ENCODE data around the gene SDK1.
"Not testable (repeated sequence)": the region's sequence is repeated elsewhere in the genome, so short reads cannot be mapped to it uniquely, and the experiment has no call there.

SDK1 gene

DNA sequence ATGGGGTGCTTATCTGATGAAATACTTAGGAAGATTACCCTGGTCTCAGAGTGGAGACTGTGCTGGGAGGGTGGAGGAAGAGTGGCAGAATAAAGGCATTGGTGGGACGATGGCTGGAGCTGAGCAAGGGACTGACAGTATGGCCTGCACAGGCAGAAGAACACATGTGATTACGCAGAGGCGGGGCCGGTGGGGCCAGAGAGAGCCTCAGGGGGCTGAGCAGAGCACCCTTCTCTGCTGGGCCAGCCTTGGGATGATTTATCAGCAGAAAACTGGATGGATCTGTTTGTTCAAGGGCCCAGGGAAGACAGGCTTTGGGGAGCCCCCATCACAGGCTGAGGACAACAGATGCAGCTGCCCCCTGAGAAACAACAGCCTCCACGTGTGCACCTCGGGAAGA lies 272.1 kb downstream of the SDK1 start:
- Mint-ChIP-seq H3K36me3 (ENCODE audit: low read depth) (peaks cover 5% of the 10 kb centered on the region), H3K9me3 (peaks cover 36% of the 10 kb centered on the region), H3K4me1 (no peaks in the 10 kb centered on the region), H3K27me3 (ENCODE audit: low read depth) (peaks cover 4% of the 10 kb centered on the region), H3K27ac (no peak overlapping the region), H3K4me3 (no peak overlapping the region)
- TF ChIP-seq, protein P1, sequence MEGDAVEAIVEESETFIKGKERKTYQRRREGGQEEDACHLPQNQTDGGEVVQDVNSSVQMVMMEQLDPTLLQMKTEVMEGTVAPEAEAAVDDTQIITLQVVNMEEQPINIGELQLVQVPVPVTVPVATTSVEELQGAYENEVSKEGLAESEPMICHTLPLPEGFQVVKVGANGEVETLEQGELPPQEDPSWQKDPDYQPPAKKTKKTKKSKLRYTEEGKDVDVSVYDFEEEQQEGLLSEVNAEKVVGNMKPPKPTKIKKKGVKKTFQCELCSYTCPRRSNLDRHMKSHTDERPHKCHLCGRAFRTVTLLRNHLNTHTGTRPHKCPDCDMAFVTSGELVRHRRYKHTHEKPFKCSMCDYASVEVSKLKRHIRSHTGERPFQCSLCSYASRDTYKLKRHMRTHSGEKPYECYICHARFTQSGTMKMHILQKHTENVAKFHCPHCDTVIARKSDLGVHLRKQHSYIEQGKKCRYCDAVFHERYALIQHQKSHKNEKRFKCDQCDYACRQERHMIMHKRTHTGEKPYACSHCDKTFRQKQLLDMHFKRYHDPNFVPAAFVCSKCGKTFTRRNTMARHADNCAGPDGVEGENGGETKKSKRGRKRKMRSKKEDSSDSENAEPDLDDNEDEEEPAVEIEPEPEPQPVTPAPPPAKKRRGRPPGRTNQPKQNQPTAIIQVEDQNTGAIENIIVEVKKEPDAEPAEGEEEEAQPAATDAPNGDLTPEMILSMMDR (IDR thresholded peaks at IDR 0.05; ENCODE audit: unreplicated experiment in 3 of 3), result no peak

DNA sequence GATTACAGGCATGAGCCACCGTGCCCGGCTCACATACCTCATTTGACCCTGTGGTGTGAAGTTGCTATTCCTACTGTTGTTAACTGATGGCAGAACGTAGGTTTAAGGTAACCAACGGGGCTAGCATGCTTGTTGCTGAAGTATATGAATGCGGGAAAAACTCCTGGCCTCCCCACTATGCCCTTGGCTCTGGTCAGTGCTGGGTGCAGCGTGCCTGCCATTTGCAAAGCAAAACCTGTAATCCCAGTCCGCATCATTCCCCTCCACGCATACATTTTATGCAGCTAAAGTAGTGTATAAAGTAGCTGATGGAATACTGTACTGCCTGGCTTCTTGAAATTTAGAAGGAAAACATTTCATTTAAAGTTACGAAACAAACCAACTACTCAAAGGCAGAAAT lies 273.3 kb downstream of the SDK1 start:
- Mint-ChIP-seq H3K27me3 (ENCODE audit: low read depth) (peaks cover 4% of the 10 kb centered on the region), H3K4me3 (no peak overlapping the region), H3K4me1 (no peaks in the 10 kb centered on the region), H3K9me3 (peaks cover 45% of the 10 kb centered on the region), H3K36me3 (ENCODE audit: low read depth) (peaks cover 11% of the 10 kb centered on the region), H3K27ac (no peak overlapping the region)
- TF ChIP-seq, protein P1 (IDR thresholded peaks at IDR 0.05; ENCODE audit: unreplicated experiment in 3 of 3), result no peak

DNA sequence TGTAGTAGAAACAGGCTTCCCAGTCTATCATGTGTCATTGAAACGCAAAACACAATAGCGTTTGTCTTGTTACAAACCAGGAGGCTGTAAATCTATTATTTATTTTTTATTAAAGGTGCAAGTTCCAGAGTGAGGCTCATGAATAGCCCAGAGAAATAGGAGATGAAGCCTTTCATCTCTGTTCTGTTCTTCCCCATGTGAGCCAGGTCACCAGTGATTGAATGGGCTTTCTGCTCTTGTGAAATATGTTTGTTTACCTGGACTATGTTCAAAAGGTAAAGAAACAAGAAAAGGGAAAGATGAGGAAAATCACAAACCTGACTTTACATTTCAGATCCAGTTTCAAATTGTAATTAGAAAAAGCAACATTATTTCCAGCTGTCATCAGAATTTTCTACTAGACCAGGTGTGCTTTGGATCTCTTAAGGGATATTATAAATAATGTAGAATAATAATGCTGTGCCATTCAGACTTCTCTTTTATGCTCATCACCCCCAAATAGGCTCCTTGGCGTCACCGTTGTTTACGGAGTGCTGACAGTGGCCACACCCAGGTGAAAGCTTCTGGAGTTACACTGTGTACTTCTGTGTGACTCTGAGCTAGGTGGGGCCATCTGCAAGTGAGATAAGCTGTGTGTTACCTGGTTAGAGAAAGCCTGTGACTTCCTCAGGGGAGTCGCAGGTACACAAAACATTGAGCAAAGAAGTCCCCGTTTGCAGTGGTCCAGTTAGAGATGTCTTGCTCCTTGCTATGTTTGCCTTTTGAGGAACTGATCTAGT lies 274.9 kb downstream of the SDK1 start:
- TF ChIP-seq, protein P1 (IDR thresholded peaks at IDR 0.05; ENCODE audit: unreplicated experiment in 3 of 3), result no peak
- H3K27me3 Mint-ChIP-seq (ENCODE audit: low read depth), result no peaks in the 10 kb centered on the region
- H3K9me3 Mint-ChIP-seq, result peaks cover 55% of the 10 kb centered on the region
- no peaks in the 10 kb centered on the region for H3K4me1 Mint-ChIP-seq
- H3K4me3 Mint-ChIP-seq, result no peak overlapping the region
- peaks cover 16% of the 10 kb centered on the region for H3K36me3 Mint-ChIP-seq (ENCODE audit: low read depth)
- H3K27ac Mint-ChIP-seq, result no peak overlapping the region

DNA sequence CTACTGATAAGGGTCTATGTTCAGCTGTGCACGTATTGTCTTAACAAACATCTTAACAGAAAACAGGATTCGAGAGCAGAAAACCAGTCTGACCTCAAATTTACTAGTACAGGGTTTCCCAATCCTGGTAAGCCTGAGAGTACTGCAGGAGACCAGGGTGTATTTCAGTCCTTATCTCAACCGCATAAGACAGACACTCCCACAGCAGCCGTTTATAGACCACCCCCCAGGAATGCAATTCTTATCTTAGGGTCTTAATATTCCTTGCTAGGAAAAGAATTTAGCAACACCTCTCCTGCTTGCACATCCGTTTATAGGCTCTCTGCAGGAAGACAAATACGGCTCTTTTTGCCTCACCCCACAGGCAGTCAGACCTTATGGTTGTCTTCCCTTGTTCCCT lies 277.3 kb downstream of the SDK1 start:
- TF ChIP-seq, protein P1 (IDR thresholded peaks at IDR 0.05; ENCODE audit: unreplicated experiment in 3 of 3), result no peak
- peaks cover 16% of the 10 kb centered on the region for H3K36me3 Mint-ChIP-seq (ENCODE audit: low read depth)
- no peak overlapping the region for H3K27ac Mint-ChIP-seq
- H3K27me3 Mint-ChIP-seq (ENCODE audit: low read depth), result no peaks in the 10 kb centered on the region
- H3K4me3 Mint-ChIP-seq, result no peak overlapping the region
- no peaks in the 10 kb centered on the region for H3K4me1 Mint-ChIP-seq
- peaks cover 50% of the 10 kb centered on the region for H3K9me3 Mint-ChIP-seq

DNA sequence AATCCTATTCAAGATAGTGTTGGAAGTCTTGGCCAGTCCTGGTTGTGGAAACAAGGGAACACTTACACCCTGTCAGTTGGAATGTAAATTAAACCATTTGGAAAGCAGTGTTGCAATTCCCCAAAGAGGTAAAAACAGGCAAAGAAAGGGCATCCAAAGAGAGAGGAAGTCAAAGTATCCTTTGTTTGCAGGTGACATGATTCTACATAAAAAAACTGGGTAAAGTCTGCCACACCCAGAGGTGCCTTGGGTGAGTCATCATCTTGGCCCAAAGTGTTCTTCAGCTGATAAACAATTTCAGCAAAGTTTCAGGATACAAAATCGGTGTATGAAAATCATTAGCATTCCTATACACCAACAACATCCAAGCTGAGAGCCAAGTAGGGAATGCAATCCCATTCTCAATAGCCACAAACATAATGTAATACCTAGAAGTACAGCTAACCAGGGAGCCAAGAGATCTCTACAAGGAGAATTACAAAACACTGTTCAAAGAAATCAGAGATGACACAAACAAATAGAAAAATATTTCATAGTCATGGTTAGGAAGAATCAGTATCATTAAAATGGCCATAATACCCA lies 278.7 kb downstream of the SDK1 start:
- Mint-ChIP-seq H3K4me1 (no peaks in the 10 kb centered on the region), H3K27me3 (ENCODE audit: low read depth) (no peaks in the 10 kb centered on the region)

DNA sequence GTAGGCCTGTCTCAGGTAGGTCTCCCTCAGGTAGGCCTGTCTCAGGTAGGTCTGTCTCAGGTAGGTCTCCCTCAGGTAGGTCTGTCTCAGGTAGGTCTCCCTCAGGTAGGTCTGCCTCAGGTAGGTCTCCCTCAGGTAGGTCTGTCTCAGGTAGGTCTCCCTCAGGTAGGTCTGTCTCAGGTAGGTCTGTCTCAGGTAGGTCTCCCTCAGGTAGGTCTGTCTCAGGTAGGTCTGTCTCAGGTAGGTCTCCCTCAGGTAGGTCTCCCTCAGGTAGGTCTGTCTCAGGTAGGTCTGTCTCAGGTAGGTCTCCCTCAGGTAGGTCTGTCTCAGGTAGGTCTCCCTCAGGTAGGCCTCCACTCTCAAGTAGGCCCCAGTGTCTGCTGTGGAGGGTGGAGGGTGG lies 281.1 kb downstream of the SDK1 start:
- Mint-ChIP-seq H3K36me3 (ENCODE audit: low read depth) (peaks cover 12% of the 10 kb centered on the region), H3K9me3 (peaks cover 32% of the 10 kb centered on the region)
- not testable (repeated sequence) for H3K27me3 Mint-ChIP-seq (ENCODE audit: low read depth); H3K4me3 Mint-ChIP-seq; H3K4me1 Mint-ChIP-seq; H3K27ac Mint-ChIP-seq

More for the DNA sequence above, 278.7 kb downstream of the SDK1 start:
- TF ChIP-seq, protein P1 (IDR thresholded peaks at IDR 0.05; ENCODE audit: unreplicated experiment in 3 of 3), result no peak
- no peak overlapping the region for H3K4me3 Mint-ChIP-seq
- H3K9me3 Mint-ChIP-seq, result peaks cover 46% of the 10 kb centered on the region
- H3K36me3 Mint-ChIP-seq (ENCODE audit: low read depth), result peaks cover 16% of the 10 kb centered on the region
- H3K27ac Mint-ChIP-seq, result no peak overlapping the region

Data from nephron (organoid).